ENCODE measurements around the gene TMIE.

DNA sequence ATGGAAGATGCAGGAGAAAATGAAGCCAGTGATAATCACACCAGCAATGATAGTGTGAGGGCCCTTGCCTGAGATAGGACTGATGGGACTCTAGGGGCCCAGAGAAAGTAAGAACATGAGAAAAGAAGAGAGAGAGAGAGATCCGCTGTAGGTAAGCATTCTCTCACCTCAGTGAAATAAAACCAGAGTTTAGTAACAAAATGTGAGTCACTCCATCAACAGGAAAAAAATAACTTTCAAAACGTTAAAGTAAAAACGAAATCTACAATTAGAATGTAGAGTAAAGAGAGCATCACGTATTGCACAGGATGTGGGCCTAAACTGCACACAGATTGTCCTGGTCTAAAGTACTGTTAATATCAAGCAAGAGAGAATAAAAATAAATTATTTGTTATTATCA, 23.2 kb downstream of the TMIE start:
- no peak for TF ChIP-seq POLR2AphosphoS5 (IDR thresholded peaks at IDR 0.05)
- TF ChIP-seq, protein P1, sequence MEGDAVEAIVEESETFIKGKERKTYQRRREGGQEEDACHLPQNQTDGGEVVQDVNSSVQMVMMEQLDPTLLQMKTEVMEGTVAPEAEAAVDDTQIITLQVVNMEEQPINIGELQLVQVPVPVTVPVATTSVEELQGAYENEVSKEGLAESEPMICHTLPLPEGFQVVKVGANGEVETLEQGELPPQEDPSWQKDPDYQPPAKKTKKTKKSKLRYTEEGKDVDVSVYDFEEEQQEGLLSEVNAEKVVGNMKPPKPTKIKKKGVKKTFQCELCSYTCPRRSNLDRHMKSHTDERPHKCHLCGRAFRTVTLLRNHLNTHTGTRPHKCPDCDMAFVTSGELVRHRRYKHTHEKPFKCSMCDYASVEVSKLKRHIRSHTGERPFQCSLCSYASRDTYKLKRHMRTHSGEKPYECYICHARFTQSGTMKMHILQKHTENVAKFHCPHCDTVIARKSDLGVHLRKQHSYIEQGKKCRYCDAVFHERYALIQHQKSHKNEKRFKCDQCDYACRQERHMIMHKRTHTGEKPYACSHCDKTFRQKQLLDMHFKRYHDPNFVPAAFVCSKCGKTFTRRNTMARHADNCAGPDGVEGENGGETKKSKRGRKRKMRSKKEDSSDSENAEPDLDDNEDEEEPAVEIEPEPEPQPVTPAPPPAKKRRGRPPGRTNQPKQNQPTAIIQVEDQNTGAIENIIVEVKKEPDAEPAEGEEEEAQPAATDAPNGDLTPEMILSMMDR (IDR thresholded peaks at IDR 0.05): no peak
- no peak for TF ChIP-seq POLR2A (IDR thresholded peaks at IDR 0.05)
